ENCODE data around the gene PDE4D. TPM values are rescaled to one million over a fixed set of nuclear protein-coding genes. Genes with fewer than 3 reads are reported as not detected.

PDE4D gene
- total and polyA plus RNA-seq, 10 of the 15 experiments (the other 5 are each of a cell fraction or from before 2014, with no cell fraction given) = 0.87 to 4.1 (median 2.2) TPM

- no peak for TF ChIP-seq MYC (IDR thresholded peaks at IDR 0.05; ENCODE audit: insufficient read depth, insufficient read length, insufficient replicate concordance, low read length, severe bottlenecking)
- TF ChIP-seq HDAC6 (IDR thresholded peaks at IDR 0.05; ENCODE audit: unreplicated experiment) = no peak
These were observed 419.2 kb downstream of the PDE4D start (continued) for GRCh38 chr5:59474324-59474723.

- in situ Hi-C loops (cut with MboI) = no loop called here
- H2AFZ ChIP-seq (ENCODE audit: control insufficient read depth, low read depth, low read length) = no peak overlapping the region
- POLR2A ChIA-PET = interaction anchor here (0.7 kb wide), 1 partner anchor 353 kb away, joined by 8 read pairs; no protein-coding TSS in a partner anchor
- H3K27ac ChIP-seq (ENCODE audit: control insufficient read depth, insufficient read depth) = no peak overlapping the region
- RAD21 ChIA-PET (ENCODE audit: unreplicated experiment) = no interaction called here
- ATAC-seq = no peak
- CTCF ChIA-PET = interaction anchor here (1.4 to 1.5 kb wide), 2 partner anchors 17 to 22 kb away, joined by 3 read pairs; no protein-coding TSS in a partner anchor
- no peaks in the 10 kb centered on the region for H3K9me3 ChIP-seq (replicated peaks; ENCODE audit: control insufficient read depth, insufficient read depth, low read length)
- H3K4me3 ChIP-seq = no peak overlapping the region
- BruUV-seq (replicated peaks) = no TSS peak
- intact Hi-C loops (cut with micrococcal nuclease; ENCODE audit: unreplicated experiment) = no loop called here
- H3K79me2 ChIP-seq (ENCODE audit: control insufficient read depth, insufficient read depth, low read length) = no peaks in the 10 kb centered on the region
- TF ChIP-seq BCLAF1 (IDR thresholded peaks at IDR 0.05) = no peak
- no peak for TF ChIP-seq ZNF274 (IDR thresholded peaks at IDR 0.05; ENCODE audit: insufficient read depth, insufficient read length)
- no peak for TF ChIP-seq IRF4 (IDR thresholded peaks at IDR 0.05; ENCODE audit: low read depth, low read length)
- no peak for TF ChIP-seq NFXL1 (IDR thresholded peaks at IDR 0.05; ENCODE audit: borderline replicate concordance)
- TF ChIP-seq ZNF24 (IDR thresholded peaks at IDR 0.05) = no peak
- no peak for TF ChIP-seq CBFB (IDR thresholded peaks at IDR 0.05; ENCODE audit: low read depth)
- no peak for TF ChIP-seq TCF7 (IDR thresholded peaks at IDR 0.05; ENCODE audit: borderline replicate concordance)
- TF ChIP-seq CUX1 (IDR thresholded peaks at IDR 0.05; ENCODE audit: insufficient replicate concordance, low read depth, low read length) = no peak
- TF ChIP-seq RFX5 (IDR thresholded peaks at IDR 0.05; ENCODE audit: low read depth, low read length) = no peak
- TF ChIP-seq NR2C2 (IDR thresholded peaks at IDR 0.05; ENCODE audit: borderline replicate concordance, control insufficient read depth, insufficient read length, low read depth) = no peak
- no peak for TF ChIP-seq RUNX3 (IDR thresholded peaks at IDR 0.05; ENCODE audit: low read length)
- no peak for TF ChIP-seq MAX (IDR thresholded peaks at IDR 0.05; ENCODE audit: low read depth, low read length)
- TF ChIP-seq TBL1XR1 (IDR thresholded peaks at IDR 0.05; ENCODE audit: low read depth, low read length) = no peak
- no peaks in the 10 kb centered on the region for H3K36me3 ChIP-seq (ENCODE audit: control insufficient read depth in 2 of 2, insufficient read depth in 2 of 2, low read length in 1 of 2)
- H3K4me1 ChIP-seq (ENCODE audit: control insufficient read depth, insufficient read depth, low read length) = no peaks in the 10 kb centered on the region
- no peaks in the 10 kb centered on the region for H3K27me3 ChIP-seq (replicated peaks in 1 of 2; ENCODE audit: control insufficient read depth in 2 of 2, insufficient read depth in 2 of 2, low read length in 1 of 2)
- no peak overlapping the region for H3K9ac ChIP-seq (ENCODE audit: control insufficient read depth, insufficient read depth, low read length)
- no peak overlapping the region for H3K4me2 ChIP-seq (ENCODE audit: control insufficient read depth, insufficient read depth)
- FAIRE-seq = no peak
- SMC1A ChIA-PET (ENCODE audit: uncharacterized antibody, unreplicated experiment) = interaction anchor here (0.6 to 1.8 kb wide), 3 partner anchors 14 to 137 kb away, joined by 3 to 7 read pairs (median 3); no protein-coding TSS in a partner anchor
- DNase-seq (ENCODE audit: low read depth, low spot score) = no peak
- no peaks in the 10 kb centered on the region for H4K20me1 ChIP-seq (ENCODE audit: control insufficient read depth, insufficient read depth)
These were observed 419.9 kb downstream of the PDE4D start for GRCh38 chr5:59473611-59474010.

All from GM12878 (cell line).